Fibroblast of skin of abdomen (primary cell): ENCODE data around the gene BRD3.

Experiments used
- DNase-seq: peaks from one replicate; pipeline ENCODE4 v3.0.0-alpha.2; 2013

Gene BRD3

DNA sequence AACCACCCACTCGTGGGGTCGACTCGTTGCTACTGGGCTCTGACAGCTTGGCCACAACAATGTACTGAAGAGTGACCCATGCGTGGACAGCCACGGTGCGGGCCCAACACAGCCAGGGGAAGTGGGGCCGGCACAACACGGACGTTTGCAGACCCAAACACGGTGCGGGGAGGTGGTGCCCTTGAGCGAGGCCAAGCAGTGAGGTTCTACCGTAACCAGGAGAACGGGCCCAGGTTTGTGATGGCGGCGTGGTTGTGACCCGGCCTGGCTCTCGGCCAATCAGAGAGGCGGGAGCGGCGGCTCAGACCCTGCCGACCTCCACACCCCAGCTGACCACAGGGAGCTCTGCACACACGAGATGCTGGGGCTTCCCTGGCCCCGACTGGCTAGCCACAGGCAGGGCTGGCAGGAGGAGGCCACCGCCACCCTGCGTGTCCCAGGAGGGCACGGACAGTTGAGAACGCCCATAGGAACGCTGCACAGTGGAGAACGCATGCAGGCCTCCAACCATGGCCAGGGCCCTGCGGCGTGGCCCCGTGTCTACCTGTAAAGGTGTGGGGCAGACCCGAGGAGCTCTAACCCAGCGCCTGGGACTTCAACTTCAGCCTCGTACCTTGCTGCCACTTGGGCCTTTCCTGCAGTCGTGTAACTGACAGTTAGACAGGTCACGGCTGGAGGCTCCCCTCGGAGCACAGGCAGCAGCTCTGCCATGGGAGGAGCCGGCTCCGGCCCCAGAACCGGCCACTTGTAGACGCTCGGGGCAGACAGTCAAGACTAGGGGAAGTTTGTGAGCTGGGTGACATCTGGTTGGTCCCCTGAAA is 13.7 kb downstream of the BRD3 start:
- DNase-seq, result no peak

DNA sequence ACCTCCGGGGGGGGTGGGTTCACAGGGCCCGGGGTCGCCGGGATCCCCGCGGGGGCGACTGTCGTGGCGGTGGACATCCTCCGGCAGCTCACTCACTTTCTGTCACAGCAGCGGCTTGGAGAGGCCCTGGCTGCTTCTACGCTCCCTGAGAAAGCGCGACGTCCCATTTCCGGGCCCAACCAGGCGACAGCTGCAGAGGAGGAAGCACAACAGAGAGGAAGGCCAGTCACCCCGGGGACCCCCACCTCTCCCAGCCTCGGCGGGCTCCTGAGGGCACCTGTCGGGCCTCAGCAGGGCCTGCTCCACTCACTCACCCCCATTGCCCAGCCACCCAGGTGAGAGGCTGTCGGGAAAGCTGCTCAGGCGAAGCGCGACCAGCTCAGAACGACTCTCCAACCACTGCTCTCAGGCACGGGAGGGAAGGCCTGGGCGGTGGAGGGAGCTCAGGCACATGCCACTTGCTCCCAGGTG is 14.4 kb downstream of the BRD3 start:
- no peak for DNase-seq

DNA sequence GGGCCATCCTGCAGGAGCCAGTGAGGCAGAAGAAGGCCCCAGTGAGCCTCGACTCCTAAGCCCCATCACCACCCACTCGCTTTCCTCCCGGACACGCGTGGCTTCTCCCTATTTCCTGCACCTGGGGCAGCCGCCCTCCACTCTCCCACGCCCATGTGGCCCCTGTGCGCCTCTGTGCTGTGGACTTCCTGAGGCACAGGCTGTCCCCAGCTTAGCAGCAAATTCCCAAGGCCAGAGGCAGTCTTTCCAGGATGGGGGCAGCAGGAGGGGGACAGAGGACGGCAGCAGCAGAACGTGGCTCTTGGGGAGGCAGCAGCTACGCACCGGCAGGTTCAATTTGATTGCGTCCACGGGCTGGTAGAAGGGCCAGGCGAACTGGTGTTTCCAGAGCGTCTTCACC is 14.9 kb downstream of the BRD3 start:
- no peak for DNase-seq

DNA sequence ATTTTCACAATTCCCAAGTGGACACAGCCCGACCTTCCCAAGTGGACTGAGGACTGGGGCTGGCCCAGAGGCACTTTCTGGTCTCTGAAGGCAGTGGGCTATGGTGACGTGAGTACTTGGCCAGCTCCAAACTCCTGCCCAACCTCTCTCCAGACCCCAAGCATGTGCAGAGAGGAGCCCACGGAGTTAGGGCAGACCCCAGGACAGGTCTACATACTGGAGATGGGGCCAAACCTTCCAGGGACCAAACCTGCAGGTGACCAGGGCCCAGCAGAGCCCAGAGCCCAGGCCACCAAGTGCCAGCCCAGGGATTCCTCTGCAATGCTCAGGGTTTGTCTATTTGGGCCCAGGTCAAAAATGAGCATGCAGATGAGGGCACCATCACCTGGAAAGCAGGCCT is 15.3 kb downstream of the BRD3 start:
- no peak for DNase-seq

DNA sequence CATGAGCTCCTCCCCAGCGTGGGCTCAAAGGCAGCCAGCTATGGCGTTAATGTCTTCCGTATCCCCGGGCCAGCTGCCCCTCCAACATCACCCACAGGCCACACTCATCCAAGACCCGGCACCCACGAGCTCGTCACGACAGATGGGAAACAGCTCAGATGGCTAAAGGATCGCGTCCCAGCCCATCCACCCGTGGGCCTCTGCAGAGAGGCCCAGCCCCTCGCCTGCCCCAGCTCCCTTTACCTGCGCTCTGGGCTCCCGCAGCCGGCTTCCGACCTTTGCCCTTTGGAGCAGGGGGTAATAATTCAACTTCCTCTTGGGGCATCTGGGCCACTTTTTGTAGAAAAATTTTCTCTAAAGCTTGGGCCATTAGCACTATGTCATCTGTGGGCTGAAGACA is 16.5 kb downstream of the BRD3 start:
- no peak for DNase-seq

DNA sequence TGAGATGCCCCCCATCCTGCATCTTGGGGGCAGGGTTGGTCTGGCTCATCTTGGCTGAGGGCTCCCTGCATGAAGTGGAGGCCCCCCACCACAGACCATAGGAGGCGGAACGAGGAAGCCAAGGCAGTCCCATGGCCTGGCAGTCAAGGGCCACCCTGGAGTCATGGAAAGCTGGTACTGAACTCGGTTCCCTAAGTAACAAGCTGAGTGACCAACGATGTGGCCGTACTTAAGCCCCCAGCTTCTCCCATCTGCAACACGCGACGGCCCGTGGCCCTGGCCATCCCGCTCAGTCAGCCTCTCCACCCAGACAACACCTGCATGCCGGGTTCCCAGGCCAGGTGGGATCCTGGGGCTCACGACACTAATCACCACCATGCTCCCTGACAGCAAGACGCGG is 17.1 kb downstream of the BRD3 start:
- no peak for DNase-seq

DNA sequence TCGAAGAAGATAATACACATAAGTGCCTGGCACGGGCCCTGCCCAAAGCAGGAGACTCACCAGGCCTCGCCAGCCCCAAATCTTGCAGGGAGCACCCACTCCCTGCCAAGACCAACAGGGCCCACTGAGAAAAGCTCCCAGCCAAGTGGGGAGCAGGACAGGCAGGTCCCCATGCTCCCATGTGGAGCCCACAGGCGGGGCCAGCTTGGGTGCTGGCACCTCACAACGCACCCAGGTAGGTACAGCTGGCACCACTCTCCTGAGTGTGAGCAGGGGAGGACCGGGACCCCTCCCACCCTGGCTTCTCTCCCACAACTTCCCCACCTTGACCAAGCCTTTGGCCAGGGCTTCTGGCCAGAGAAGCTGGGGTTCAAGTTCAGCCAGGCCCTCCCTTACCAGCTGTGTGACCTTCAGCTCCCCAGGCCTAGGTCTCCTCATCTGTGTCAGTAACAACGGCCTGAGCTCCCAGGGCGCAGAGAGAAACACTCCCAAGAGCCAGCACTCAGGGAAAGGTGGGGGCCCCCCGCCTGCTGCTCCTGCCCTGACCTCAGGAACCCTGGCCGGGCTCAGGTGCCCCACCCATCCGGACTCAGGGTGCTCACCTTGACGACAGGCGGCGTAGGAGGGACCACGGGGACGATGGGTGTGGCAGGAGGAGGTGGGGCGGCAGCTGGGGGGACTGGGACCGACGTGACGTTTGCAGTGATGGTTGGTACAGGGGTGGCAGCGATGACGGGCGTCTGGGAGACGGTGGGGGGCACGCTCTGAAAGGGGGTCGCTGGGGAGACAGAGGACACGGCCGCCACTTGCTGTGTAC is 17.8 kb downstream of the BRD3 start:
- DNase-seq, result no peak

DNA sequence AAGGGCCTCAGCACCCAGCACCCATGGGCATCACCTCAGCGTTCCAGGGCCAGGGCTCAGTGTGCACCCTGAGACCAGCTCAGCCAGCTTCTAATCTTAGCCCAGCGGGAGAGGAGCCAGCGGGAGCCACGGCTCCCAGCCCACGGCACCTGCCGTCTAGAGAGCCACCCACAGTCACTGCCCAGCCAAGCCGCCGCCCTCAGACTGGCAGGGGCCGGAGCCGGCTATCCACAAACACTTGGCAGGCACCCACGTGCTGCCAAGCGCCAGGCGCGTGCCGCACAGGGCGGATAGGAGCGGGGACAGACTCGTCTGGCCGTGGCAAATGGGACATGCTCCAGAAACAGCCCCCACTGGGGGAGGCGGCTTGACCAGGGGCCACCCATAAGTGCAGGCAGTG is 18.6 kb downstream of the BRD3 start:
- no peak for DNase-seq

DNA sequence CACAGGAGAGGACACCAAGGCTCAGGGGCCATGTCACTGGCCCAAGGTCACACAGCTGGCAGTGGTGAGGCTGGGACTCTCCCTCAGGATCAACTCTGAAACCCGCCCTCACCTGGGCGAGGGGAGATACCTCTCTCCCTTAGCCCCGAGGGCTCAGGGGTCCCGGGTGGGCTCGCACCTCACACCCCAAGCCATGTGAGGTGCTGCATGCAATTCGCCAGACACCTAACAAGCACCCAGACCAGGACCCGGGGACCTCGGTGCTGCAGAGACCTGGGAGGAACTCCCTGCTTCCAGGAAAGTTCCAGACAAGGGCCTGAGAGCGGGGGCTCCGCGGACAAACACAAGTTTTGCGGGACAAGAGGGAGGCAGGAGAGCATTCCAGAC is 19.3 kb downstream of the BRD3 start:
- DNase-seq, result no peak

DNA sequence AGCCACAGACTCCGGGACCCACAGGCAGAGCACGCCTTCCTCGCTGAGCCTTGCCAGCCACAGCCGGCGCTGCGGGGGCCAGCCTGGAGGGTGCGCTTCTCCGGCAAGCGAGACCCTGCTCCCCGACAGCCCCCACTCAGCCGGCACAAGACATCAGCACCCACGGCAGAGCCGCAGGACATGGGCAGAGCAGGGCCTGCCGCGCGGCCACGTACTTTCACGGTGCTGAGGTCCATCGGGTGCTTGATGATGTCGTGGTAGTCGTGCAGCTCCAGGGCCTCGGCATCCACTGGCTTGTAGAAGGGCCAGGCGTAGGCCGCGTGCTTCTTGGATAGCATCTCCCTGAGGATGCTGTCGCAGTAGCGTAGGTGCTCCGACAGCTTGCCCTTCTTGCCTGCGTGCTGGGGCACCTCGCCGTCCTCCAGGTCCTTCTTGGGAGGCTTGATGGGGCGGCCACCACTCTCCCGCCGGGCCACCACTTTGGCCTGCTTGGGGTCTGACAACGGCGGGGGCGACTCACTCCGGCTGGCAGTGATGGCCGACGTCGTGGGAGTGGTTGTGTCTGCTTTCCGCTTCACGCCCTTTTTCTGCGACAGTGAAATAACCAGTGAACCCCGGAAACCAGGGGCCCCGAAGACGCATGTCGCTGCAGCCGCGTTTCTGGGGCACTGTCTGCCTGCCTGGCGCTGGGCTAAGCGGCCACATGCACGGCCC is 19.8 kb downstream of the BRD3 start:
- DNase-seq, result no peak

DNA sequence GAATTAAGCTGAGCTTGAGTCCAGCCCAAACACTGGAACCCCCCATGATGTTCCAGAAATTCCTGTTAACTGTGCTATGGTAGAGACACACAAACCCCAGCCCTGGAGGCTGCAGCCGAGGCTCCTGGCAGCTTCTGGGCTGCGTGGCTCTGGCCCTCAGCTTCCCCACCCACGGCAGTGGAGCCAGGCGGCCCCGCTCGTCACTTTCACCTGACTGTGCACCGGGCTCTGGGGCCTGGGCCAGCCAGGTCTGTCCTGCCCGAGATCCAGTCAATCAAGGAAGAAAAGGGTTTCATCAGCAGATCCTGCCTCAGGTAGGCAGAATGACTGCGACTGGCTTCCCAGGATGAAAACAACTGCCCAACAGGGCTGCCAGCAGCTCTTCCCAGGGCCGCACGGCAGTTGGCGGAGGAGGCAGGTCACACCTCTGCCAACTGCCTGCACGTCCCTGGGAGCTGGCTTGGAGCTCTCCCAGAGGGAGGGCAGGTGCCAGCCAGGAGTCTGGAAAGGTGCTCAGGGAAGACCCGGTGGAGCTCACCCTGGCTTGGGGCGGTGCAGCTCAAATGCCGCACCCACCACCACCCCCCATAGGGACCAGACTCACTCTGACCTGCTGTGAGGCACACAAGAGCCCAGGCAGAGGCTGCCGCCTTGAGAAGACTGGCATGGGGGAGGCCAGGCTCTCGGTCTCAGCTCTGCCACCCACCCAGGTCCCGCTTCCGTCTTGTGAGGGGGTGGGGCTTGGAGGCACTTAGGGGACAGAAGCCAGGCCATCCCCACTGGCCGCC is 20.7 kb downstream of the BRD3 start:
- no peak for DNase-seq

DNA sequence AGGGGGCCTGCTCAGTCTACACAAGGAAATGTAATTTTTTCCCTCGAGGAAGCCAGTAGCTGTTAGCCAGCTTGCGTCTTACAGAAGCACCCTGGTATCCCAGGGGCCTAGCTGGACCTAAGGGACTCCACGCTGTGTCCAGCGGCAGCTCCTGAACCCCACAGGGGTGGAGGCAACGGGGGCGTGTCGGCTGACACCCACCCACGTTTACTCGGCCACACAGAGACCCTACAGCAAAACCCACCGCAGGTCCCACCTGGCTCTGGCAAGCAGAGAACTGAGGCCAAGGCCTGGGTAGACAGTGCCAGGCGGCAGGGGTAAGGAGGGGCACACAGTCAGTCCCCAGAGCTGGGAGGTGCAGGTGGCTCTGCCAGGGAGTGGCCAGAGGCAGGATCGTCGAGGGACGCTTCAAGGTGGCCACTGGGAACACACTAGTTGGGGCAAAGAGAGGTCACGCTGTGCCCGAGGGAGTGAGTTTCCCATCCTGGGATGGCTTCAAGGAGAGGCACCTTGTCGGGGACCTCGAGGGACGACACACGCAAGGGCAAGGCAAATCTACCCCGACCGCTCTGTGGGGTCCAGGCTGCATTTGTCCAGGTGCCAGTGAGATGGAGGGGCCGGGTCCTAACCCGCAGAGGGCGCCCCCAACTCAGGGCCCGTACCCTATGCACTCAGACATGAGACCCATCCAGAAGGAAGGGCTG is 21.8 kb downstream of the BRD3 start:
- DNase-seq, result no peak

DNA sequence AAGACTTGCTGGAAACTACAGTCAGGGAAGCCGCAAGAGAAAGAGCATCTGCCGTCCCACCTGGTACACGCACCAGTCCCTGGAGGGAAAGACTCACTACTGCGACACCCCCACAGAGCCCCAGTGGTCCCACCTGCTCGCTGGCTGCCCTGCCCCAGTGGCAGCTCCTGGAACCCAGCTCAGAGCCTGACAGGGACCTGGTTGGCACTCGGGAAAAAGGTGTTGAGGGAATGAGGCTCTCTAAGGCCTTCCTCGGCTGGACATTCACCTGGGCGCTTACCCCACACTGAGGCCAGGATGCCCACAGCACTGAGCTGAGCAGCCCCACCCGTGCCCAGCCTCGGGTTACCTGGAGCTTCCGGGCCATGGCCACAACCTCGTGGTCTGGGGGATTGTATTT is 22.9 kb downstream of the BRD3 start:
- DNase-seq, result no peak

DNA sequence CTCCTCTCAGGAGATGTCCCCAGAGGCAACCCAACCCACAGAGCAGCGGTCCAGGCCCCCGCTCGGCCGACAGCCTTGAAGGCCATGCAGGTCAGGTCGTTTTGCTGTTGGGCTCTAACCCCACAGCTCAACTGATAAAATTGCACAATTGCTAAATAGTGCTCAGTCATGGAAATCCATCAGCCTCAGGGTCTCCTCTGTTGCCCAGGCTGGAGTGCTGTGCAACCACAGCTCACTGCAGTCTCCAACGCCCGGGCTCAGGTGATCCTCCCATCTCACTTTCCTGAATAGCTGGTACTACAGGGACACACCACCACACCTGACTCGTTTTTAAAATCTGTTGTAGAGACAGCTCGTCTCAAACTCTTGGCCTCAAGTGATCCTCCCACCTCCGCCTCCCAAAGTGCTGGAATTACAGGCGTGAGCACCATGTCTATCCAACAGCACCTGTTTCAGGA is 24.3 kb downstream of the BRD3 start:
- DNase-seq, result no peak

DNA sequence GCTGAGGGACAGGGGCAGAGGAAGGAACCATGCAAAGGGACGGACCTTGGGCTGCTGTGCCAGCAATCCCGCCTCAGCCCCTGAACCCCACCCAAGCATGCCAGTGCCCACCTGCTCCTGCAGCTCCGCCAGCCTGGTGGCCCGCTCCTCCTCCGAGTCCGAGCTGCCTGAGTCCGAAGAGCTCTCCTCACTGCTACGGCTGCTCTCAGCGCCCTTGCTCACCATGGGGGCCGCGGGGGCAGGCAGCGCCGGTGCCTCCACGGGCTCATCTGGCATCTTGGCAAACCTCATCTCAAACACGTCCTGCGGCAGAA is 26.2 kb downstream of the BRD3 start:
- no peak for DNase-seq

DNA sequence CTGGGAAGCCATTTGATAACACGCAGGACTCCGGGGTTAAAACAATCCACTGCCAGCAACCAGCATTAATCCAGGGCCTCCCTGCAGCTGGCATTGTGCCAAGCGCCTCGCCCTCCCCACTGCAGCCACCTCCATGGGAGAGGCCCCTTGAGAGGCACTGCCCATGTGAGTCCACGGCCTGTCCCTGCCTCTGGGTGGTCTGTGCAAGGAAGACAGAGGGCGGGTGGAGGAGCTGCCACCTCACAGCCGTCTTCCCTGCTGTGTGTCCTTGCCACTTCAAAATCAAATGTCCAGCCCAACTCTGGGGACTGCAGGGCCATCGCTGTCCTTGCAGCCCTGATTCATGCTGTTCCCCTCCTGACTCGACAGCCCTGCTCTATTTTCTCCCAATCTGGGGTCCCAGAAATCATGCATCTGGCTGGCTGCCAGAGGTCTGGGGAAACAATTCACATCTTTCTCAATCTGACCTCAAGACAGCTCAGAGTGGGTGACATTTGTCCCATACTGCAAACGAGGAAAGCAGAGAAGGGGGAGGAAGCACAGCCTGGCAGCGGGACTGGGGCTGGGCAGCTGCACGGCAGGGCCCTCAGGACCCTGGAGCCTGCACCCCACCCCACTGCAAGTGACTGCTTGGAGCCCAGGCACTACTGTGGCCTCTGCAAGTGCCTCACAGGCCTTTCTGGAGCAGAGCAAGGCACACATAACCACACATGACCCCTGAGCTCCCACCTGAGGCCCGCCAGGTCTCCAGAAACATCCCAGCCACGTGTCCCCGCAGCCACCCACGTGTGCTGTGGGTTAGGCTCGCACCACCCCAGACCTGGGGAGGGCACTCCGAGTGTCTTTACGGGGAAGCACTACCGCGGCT is 26.8 kb downstream of the BRD3 start:
- no peak for DNase-seq

DNA sequence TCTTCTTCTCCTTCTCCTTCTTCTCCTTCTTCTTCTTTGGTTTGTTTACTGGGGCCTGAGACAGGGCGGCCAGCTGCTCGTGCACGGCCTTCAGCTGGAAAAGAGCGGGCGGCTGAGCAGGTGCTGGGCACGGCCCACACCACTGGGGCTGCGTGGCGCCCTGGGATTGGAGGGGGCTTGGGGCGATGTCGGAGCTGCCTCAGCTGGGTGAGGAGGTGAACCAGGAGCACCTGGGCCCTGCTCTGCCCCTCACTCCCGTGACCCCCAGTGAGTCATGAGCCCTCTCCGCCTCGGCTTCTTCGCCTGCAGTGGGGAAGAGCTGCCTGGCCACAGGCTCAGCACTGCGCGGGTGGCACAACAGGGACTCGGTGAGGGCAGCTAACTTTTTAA is 27.7 kb downstream of the BRD3 start:
- no peak for DNase-seq

DNA sequence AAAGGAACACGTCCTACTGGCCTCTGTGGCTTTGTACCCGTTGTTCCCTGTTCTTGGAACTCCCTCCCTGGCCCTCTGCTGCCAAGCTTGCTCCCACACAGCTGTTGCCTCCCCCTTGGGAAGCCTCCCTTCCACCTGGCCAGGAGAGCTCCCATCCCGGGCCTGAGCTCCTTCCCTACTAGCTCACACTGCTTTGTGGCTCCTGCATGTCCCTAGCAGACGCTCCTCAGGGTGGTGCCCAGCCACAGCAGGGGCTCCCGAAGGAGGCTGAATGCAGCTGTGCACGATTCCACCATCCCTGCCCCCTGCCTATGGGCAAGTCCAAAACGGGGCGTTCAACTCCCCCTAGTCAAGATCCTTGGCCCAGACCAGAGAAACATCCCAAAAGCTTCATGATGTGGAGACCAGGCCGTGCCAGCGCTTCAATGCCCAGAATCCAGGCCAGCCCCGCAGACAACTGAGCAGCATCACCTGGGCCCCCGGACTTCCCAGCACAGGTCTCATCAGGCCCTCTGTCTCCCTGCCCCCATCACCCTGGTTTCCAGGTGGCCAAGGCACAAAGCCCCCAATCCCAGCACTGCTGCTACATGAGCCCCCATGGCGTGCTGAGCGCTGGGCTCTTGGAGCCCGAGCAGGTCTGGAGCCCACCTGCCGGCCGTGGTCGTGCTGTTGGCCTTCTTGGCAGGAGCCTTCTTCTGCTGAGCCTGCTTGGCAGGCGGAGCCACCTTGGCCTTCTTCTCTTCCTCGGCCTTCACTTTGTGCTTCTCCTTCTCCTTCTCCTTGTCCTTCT is 28.2 kb downstream of the BRD3 start:
- no peak for DNase-seq

DNA sequence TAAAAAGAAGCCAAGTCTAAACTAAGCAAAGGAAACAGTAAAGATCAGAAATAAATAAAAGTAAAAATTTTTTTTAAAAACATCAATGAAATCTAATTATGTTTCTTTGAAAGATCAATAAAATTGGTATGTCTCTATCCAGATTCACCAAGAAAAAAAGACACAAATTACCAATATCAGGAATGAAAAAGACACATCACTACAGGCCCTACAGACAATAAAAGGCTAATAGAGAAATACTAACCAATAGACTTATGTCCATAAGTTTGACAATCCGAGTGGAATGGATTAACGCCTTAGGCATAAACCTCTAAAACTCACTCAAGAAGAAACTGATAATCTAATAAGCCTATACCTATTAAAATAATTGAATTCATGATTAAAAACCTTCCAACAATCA is 30.2 kb downstream of the BRD3 start:
- no peak for DNase-seq

DNA sequence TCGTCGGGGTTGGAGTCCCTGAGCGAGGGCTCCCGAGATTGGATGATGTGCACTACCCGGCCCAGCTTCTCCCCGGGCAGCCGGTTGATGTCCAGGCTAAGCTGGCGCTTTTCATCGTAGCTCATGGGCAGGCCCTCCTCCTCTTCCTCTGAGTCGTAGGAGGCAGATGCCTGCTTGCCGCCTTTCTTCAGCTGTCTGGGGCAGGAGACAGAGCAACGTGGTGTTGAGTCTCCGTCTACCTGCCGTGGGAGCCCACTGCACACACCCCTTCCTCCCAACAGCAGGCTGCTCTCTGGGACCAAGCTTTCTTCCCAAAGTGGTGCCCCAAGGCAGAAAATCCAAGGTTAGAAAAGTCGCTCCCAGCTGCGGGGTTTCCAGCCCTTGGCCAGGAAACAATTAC is 31.7 kb downstream of the BRD3 start:
- no peak for DNase-seq
